HepG2 (cell line): ENCODE data around the gene NPTXR. TPM values are rescaled to one million over a fixed set of nuclear protein-coding genes. Genes with fewer than 3 reads are reported as not detected.

Source experiments
- CREB1 ChIP-seq, 2 experiments: fragments of 450-650 bp in 1 of 2; IDR thresholded peaks; 2 replicates each; pipeline ENCODE4 v1.6.1; 2016 to 2017; ENCODE audit warnings: control low read depth in 1 of 2, mild to moderate bottlenecking in 1 of 2, missing compliant biosample characterization in 1 of 2, missing genetic modification characterization in 1 of 2
- GLMP ChIP-seq: sonication (generic); formaldehyde crosslinking; IDR thresholded peaks from 2 replicates; pipeline ENCODE4 v1.9.0; 2021; ENCODE audit warnings: missing genetic modification reagents, mild to moderate bottlenecking, borderline replicate concordance
- HNRNPH1 ChIP-seq: fragments of 200-400 bp; formaldehyde crosslinking; optimal IDR thresholded peaks from 2 replicates; pipeline ENCODE3; 2017; ENCODE audit warnings: mild to moderate bottlenecking, low read depth, low read length
- SRY ChIP-seq: sonication (generic); formaldehyde crosslinking; IDR thresholded peaks from 2 replicates; pipeline ENCODE4 v1.8.0; 2022; ENCODE audit warnings: mild to moderate bottlenecking, missing genetic modification reagents
- SSRP1 ChIP-seq: IDR thresholded peaks from 2 replicates; pipeline ENCODE4 v1.6.1; 2016; ENCODE audit warnings: control low read depth
- TBX2 ChIP-seq: sonication (generic); formaldehyde crosslinking; IDR thresholded peaks from 2 replicates; pipeline ENCODE4 v1.5.0; 2020; ENCODE audit warnings: missing genetic modification reagents, mild to moderate bottlenecking, borderline replicate concordance
- polyA plus RNA-seq, 8 experiments: library from polyadenylated mRNA; depleted of rRNA in 3 of 8; stranded (reverse) in 7 of 8; unstranded in 1 of 8; fragments of >200 nt; fragmentation: Illumina TruSeq in 4 of 8; extraction: Trizol in 4 of 8; gene quantifications; 2 replicates each; pipeline versions ENCODE4 v1.2.1 to v1.2.3, GENCODE V29; 2011 to 2016; ENCODE audit warnings: low read depth in 4 of 8, missing spikeins in 1 of 8, mixed read lengths in 1 of 8; ENCODE audit not compliant: insufficient read depth in 1 of 8
- total RNA-seq, 5 experiments: library from RNA; depleted of rRNA; stranded (reverse); fragments of >200 nt; fragmentation: Illumina TruSeq; extraction: Trizol; gene quantifications; 2 replicates each; pipeline ENCODE4 v1.2.3, GENCODE V29; 2016; ENCODE audit warnings: low read depth in 1 of 5
- TF ChIP-seq, protein P1 (sequence below): IDR thresholded peaks from 2 replicates; pipeline ENCODE4 v1.6.1; 2016; ENCODE audit warnings: mild to moderate bottlenecking
- TF ChIP-seq, protein P2 (sequence below): IDR thresholded peaks from 2 replicates; pipeline ENCODE4 v1.6.1; 2016; ENCODE audit warnings: low read depth, control low read depth
- TF ChIP-seq, protein P3 (sequence below): sonication (generic); formaldehyde crosslinking; IDR thresholded peaks from 2 replicates; pipeline ENCODE4 v1.4.0; 2020; ENCODE audit warnings: missing genetic modification reagents; ENCODE audit errors: not compliant biosample characterization
- TF ChIP-seq, protein P4 (sequence below): sonication (generic); formaldehyde crosslinking; IDR thresholded peaks from 2 replicates; pipeline ENCODE4 v1.4.0; 2020; ENCODE audit warnings: missing genetic modification reagents, borderline replicate concordance

NPTXR gene
- total and polyA plus RNA-seq, 2 of the 13 experiments (the other 11 are each of a cell fraction or from before 2014, with no cell fraction given): 2.6 to 4.8 TPM

DNA sequence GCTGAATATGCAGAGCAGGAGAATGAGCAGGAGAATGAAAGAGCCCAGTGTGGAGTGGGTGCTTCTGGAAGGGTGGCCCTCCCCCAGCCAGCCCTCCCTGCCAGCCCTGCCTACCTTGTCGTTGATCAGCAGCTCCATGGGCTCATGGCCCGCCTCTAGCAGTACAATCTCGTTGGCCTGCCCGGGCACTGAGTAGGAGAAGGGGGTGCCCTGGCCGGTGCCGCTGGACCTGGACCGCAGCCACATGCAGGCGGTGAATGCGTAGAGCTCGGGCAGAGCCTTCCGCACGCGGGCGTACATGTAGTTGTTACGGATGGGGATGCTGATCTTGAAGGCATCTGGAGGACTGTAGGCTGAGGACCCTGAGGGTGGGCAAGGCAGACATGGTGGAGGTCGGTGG lies 17.4 kb downstream of the NPTXR start (continued):
- no peak for TF ChIP-seq GLMP (CRISPR knock-in tag)
- no peak for TF ChIP-seq CREB1 (IDR thresholded peaks at IDR 0.05)
- no peak for TF ChIP-seq CREB1 (CRISPR knock-in tag; IDR thresholded peaks at IDR 0.05)
- TF ChIP-seq, protein P1, sequence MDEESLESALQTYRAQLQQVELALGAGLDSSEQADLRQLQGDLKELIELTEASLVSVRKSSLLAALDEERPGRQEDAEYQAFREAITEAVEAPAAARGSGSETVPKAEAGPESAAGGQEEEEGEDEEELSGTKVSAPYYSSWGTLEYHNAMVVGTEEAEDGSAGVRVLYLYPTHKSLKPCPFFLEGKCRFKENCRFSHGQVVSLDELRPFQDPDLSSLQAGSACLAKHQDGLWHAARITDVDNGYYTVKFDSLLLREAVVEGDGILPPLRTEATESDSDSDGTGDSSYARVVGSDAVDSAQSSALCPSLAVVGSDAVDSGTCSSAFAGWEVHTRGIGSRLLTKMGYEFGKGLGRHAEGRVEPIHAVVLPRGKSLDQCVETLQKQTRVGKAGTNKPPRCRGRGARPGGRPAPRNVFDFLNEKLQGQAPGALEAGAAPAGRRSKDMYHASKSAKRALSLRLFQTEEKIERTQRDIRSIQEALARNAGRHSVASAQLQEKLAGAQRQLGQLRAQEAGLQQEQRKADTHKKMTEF (CRISPR knock-in tag): no peak
- TF ChIP-seq, protein P2, sequence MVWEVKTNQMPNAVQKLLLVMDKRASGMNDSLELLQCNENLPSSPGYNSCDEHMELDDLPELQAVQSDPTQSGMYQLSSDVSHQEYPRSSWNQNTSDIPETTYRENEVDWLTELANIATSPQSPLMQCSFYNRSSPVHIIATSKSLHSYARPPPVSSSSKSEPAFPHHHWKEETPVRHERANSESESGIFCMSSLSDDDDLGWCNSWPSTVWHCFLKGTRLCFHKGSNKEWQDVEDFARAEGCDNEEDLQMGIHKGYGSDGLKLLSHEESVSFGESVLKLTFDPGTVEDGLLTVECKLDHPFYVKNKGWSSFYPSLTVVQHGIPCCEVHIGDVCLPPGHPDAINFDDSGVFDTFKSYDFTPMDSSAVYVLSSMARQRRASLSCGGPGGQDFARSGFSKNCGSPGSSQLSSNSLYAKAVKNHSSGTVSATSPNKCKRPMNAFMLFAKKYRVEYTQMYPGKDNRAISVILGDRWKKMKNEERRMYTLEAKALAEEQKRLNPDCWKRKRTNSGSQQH (CRISPR knock-in tag): no peak
- TF ChIP-seq TBX2 (CRISPR knock-in tag): no peak
- no peak for TF ChIP-seq HNRNPH1
- TF ChIP-seq, protein P3, sequence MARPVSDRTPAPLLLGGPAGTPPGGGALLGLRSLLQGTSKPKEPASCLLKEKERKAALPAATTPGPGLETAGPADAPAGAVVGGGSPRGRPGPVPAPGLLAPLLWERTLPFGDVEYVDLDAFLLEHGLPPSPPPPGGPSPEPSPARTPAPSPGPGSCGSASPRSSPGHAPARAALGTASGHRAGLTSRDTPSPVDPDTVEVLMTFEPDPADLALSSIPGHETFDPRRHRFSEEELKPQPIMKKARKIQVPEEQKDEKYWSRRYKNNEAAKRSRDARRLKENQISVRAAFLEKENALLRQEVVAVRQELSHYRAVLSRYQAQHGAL (CRISPR knock-in tag): no peak
- TF ChIP-seq SRY (CRISPR knock-in tag): no peak
- no peak for TF ChIP-seq SSRP1 (CRISPR knock-in tag)
- TF ChIP-seq, protein P4, sequence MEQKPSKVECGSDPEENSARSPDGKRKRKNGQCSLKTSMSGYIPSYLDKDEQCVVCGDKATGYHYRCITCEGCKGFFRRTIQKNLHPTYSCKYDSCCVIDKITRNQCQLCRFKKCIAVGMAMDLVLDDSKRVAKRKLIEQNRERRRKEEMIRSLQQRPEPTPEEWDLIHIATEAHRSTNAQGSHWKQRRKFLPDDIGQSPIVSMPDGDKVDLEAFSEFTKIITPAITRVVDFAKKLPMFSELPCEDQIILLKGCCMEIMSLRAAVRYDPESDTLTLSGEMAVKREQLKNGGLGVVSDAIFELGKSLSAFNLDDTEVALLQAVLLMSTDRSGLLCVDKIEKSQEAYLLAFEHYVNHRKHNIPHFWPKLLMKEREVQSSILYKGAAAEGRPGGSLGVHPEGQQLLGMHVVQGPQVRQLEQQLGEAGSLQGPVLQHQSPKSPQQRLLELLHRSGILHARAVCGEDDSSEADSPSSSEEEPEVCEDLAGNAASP: no peak
